ENCODE data around the gene ERI2.

- TF ChIP-seq EZH2phosphoT487 (IDR thresholded peaks at IDR 0.05; ENCODE audit: borderline replicate concordance, low read length): no peak
- no peak for TF ChIP-seq CTCF (conservative IDR thresholded peaks at IDR 0.05; ENCODE audit: low read depth, low read length)
- TF ChIP-seq EZH2 (IDR thresholded peaks at IDR 0.05; ENCODE audit: low read length, unreplicated experiment): no peak
These were observed 2.6 kb downstream of the ERI2 start for GRCh38 chr16:20803561-20804214.
